Omental fat pad (tissue), 4 donors: ENCODE results near the gene PAX5. TPM values are rescaled to one million over a fixed set of nuclear protein-coding genes. Genes with fewer than 3 reads are reported as not detected.

Experiments used
- ATAC-seq: fragments of 150-250 bp; one replicate; pipeline ENCODE4 v1.9.1; 2016; ENCODE audit warnings: mild to moderate bottlenecking, moderate library complexity; ENCODE audit not compliant: low FRiP score
- DNase-seq: peaks from one replicate; pipeline ENCODE4 v3.0.0-alpha.2; 2019; ENCODE audit warnings: low spot score
- total RNA-seq, 4 donors: library from RNA; depleted of rRNA; stranded (reverse); fragments of >200 nt; gene quantifications; one replicate each; pipeline ENCODE4 v1.1.0, GENCODE V29; 2016
- TF ChIP-seq, protein P1 (sequence below), 3 donors: fragments of 450-650 bp; IDR thresholded peaks; one replicate each; pipeline ENCODE4 v1.5.1; 2016 to 2017; ENCODE audit warnings: antibody characterized with exemption in 3 of 3, mild to moderate bottlenecking in 3 of 3, moderate library complexity in 2 of 3

Gene PAX5
- total RNA-seq, 4 donors from 2014 or later, result 0.09 to 1.2 (median 0.24) TPM; not detected in 1

DNA sequence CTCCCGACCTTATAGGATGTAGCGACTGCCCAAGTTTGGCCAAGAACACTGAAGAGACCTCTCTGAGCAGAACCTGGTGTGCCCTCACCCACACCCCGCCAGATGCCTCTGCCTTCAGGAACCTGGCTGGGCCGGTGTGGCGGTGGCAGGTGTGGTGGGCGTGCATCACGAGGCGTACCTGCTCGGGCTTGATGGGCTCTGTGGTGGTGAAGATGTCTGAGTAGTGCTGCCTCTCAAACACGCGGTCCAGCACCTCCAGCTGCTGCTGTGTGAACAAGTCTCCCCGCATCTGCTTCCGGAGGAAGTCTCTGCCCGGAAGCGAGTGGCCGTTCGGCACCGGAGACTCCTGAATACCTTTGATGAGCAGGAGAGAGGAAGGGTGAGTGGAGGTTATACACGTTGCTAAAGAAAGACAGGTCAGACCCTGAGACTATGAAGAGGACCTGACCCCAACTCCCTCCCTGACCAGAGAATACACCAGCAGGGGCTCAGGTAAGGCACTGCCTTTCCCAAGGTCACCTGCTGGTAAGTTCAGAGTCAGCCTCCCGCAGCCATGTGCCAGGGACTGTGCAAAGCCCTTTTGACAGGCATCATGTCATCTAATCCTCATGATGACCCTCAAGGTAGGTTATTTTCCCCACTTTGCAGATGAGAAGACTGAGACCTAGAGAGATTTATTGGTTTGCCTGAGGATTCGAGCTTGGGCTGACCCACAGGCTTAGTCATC lies 67.5 kb downstream of the PAX5 start:
- TF ChIP-seq, protein P1, sequence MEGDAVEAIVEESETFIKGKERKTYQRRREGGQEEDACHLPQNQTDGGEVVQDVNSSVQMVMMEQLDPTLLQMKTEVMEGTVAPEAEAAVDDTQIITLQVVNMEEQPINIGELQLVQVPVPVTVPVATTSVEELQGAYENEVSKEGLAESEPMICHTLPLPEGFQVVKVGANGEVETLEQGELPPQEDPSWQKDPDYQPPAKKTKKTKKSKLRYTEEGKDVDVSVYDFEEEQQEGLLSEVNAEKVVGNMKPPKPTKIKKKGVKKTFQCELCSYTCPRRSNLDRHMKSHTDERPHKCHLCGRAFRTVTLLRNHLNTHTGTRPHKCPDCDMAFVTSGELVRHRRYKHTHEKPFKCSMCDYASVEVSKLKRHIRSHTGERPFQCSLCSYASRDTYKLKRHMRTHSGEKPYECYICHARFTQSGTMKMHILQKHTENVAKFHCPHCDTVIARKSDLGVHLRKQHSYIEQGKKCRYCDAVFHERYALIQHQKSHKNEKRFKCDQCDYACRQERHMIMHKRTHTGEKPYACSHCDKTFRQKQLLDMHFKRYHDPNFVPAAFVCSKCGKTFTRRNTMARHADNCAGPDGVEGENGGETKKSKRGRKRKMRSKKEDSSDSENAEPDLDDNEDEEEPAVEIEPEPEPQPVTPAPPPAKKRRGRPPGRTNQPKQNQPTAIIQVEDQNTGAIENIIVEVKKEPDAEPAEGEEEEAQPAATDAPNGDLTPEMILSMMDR (IDR thresholded peaks at IDR 0.05), result no peak
- DNase-seq (no peak), ATAC-seq (no peak)

DNA sequence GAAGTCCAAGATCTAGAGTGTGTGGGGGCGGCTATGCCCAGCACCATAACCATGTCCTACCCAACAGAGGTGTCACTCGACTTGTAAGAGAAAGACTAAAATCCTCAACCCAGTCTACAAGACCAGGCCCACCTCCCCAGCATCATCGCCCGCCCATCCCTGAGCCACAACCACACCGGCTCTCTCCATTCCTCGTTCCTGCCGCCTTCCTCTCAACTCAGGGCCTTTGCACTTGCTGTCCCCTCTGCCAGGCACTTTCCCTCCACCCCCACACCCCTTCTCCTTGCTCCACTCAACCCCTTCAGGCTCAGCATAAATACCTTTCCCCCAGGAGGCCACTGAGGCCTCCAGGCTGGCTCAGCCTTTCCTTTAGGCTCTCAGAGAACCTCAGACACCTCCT lies 69.3 kb downstream of the PAX5 start:
- ATAC-seq, result no peak
- DNase-seq, result no peak
- TF ChIP-seq, protein P1 (IDR thresholded peaks at IDR 0.05), result no peak

DNA sequence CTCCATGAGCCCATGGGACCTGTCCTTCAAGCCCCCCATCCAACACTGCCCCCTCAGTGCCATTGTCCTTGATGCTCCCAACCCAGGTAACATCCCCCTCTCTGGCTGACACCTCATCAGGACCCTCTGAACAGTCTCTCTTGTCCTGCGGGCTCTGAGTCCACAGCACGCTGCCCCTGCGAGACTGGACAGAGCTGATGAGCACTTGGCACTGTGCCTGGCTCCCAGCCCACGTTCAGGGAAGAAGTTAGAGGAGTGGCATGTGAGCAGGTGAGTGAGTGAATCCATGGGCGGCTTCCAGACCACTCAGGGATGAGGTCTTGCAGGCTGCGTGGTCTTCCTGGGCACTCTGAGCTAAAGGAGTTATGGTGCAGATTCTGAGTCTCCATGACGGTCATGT lies 70.7 kb downstream of the PAX5 start:
- TF ChIP-seq, protein P1 (IDR thresholded peaks at IDR 0.05), result no peak
- no peak for ATAC-seq
- no peak for DNase-seq

DNA sequence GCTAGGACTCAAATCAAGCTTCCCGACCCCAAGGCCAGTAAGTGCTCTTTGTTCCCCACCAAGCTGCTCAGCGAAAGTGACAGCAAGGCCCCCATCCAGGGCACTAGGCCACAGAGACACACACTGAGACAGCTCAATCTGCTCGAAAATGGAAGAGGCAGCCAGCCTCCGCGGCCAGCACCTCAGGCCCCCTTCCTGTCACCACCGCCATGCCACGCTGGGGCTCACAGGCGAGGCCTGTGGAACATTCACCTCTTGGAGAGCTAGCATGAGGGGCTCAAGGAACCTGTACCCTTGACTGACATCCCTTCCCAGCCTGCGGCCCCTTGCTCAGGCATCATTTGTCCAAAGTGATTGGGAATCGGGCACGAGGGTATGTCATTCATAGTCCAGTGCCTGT lies 71.4 kb downstream of the PAX5 start:
- ATAC-seq (no peak), DNase-seq (no peak)
- TF ChIP-seq, protein P1 (IDR thresholded peaks at IDR 0.05), result no peak

DNA sequence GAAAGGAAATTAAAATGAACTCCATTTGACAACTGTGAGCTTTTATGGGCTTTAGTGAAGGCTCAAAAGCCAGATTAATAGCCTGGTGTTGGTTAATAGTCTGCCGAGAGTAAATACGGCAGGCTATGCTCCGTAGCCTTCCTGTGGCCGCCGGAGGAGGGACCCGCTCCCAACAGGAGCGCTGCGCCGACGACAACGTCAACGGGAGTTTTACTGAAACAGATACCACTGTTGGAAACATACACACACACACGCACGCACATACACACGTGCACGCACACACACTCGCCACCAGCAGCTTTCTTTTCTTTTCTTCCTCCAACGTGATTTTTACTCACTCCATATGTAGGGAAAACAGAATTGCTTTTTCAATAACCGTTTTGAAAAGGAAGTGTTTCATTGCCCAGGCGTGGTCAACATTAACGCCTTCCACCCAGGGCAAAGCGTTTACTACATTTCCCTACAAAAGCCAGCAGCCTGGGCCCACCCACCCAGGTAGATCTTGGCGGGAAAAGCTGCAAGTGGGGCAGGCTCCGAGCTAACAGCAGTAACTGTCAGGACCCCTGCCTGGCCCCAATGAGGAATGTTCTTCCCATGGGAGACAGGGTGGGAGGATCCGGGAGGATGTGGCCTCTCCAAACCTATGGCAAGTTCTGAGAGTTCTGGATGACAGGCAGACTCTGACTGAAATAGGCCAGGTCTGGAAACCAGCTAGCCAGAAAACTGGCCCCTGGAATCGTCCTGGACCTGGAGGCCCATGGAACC lies 72.3 kb downstream of the PAX5 start:
- DNase-seq (no peak), ATAC-seq (no peak)
- TF ChIP-seq, protein P1 (IDR thresholded peaks at IDR 0.05), result no peak

DNA sequence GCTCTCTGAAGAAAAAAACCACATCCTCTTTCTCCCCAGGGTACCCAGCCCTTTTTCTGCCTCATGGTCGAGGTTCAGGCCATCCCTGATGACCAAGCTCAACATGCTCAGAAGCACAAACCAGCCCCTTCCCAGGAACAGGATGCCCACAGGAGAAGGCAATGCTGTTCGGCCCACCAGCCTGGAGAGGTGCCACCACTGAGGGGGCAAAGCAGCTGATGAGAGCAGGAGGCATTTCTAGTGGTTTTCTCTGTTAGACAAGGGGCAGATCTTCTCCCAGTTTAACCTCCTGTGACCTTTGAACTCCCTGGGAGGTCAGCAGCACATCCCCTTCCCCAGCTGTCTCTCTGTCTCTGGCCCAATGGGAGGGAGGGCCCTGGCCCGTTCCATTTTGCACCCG lies 73.0 kb downstream of the PAX5 start:
- no peak for ATAC-seq
- TF ChIP-seq, protein P1 (IDR thresholded peaks at IDR 0.05), result no peak
- no peak for DNase-seq

DNA sequence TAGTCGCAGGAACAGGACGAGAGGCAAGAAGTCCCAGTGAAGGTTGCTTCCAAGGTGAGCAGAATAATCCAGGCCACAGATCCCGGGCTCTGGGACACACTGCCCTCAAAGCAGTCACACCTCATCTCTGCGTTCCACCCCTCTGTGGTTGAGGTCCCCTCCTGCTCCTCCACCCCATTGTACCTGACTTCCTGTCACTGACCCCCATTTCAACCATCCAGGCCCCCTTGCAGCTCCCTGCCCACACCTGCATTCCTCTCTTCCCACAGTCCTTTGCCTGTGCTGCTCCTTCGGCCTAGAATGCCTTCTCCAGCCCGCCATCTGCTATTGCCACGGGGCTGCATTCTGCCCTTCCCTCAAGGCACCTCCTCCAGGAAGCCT lies 73.5 kb downstream of the PAX5 start:
- TF ChIP-seq, protein P1 (IDR thresholded peaks at IDR 0.05), result no peak
- DNase-seq (no peak), ATAC-seq (no peak)
